Measurements from ENCODE around the gene ACR.

Gene ACR

DNA sequence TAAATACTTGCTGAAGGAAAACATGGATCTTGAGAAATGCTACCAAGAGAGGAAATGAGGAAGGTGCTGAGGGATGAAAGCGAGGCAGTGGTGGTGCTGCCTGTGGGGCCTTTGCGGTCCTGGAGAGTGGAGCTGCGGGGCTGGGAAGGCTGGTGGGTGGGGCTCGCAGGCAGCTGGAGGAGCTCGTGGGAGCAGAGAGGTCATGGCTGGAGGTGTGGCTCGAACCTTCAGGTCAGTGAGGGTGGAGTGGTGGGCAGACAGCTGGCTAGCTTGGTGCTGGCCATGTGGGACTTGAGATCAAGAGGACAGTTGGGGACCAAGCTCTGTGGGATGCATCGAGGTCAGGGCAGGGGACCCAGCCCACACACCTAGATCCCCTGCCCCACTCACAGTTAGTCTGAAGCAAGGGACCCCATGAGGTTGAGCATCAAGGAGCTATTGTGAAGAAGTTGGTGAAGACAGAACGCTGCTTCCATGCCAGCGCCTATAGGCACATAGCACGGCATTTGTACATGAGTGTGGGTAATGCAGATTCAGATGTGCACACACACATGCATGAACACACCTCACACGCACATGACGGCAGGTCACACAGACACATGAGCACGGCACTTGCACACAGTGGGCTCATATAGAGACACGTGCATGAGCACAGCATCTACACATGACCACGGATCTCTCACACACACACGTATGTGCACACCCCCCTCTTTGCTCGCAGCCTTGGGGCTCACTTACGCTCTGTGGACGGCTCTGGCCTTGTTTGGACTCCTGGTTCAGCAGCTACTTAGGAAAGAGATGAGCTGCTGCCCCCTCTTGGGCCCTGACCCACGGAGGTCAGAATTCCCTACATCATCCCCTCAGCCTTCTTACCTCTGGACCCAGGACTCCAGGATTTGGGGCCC lies 34.9 kb upstream of the ACR start:
- in situ Hi-C loops (cut with MboI; ENCODE audit: low sequenced_read_pairs), result no loop called here

- in situ Hi-C loops (cut with MboI; ENCODE audit: low sequenced_read_pairs), result no loop called here
These were observed 34.1 kb upstream of the ACR start for GRCh38 chr22:50703726-50704509.

DNA sequence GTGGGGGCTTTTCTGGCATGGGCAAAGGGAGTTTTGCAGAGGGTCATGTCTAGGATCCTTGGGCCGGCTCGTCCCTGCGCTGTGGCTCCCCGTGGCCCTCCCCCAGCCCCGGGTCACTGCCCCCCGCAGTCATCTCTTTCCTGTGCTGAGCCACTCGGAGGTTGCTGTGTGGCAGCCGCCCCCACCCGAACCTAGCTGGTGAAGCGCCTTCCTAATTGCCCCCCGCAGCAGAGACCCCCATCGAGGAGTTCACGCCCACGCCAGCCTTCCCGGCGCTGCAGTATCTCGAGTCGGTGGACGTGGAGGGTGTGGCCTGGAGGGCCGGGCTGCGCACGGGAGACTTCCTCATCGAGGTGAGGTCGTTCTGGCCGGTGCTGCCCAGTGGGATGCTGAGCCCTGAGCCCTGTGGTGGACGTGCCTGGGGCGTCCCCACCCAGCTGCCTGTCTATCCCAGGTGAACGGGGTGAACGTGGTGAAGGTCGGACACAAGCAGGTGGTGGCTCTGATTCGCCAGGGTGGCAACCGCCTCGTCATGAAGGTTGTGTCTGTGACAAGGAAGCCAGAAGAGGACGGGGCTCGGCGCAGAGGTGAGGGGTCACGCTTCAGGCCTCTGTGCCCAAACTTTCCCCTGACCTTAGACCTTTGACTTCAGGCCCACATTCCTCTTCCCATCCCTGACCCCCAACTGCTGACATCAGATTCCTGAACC lies 33.3 kb upstream of the ACR start:
- in situ Hi-C loops (cut with MboI; ENCODE audit: low sequenced_read_pairs), result no loop called here

- in situ Hi-C loops (cut with MboI; ENCODE audit: low sequenced_read_pairs), result no loop called here
These were observed 32.7 kb upstream of the ACR start for GRCh38 chr22:50705219-50705691.

- in situ Hi-C loops (cut with MboI; ENCODE audit: low sequenced_read_pairs), result no loop called here
These were observed 32.1 kb upstream of the ACR start for GRCh38 chr22:50705851-50706351.

DNA sequence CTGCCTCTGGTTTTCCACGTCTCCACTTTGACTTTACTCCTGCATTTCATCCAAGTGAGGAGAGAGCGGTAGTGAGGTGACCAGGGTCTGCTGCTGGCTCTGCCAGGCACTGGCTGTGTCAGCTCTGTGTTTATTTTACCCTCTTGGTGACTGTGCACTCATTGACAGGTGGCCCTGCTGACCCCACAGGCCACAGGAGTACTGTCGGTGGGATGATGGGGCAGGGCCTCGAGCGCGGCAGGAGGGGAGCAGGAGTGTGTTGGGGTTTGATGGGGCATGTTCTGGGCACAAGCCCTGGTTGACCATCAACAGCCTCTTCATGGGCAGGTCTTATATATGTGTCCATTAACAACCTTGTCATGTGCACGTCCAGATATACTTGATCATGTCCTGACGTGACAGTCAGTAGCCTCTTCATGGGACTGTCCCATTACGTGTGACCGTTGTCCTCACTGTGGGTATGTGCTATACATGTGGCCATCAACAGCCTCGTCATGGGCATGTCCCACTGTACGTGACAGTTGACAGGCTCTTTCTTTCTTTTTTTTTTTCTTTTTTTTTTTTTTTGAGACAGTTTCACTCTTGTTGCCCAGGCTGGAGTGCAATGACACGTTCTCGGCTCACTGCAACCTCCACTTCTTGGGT lies 31.4 kb upstream of the ACR start:
- in situ Hi-C loops (cut with MboI; ENCODE audit: low sequenced_read_pairs), result no loop called here

GRCh38 chr22:50708474-50708873 lies 29.5 kb upstream of the ACR start:
- in situ Hi-C loops (cut with MboI; ENCODE audit: low sequenced_read_pairs), result no loop called here

DNA sequence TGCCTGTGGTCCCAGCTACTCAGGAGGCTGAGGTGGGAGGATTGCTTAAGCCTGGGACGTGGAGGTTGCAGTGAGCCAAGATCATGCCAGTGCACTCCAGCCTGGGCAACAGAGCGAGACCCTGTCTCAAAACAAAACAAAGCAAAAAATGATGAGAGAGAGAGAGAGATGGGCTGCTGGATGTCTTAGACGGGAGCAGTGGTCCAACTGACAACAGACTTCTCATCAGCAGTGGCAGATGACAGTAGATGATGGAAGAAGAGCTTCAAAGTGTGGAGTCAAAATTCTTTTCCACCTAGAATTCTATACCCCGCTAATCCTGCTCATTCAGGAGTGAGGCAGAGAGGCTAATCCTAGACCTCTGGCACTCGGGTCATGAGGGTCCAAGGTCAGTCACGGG lies 29.0 kb upstream of the ACR start:
- in situ Hi-C loops (cut with MboI; ENCODE audit: low sequenced_read_pairs), result no loop called here

DNA sequence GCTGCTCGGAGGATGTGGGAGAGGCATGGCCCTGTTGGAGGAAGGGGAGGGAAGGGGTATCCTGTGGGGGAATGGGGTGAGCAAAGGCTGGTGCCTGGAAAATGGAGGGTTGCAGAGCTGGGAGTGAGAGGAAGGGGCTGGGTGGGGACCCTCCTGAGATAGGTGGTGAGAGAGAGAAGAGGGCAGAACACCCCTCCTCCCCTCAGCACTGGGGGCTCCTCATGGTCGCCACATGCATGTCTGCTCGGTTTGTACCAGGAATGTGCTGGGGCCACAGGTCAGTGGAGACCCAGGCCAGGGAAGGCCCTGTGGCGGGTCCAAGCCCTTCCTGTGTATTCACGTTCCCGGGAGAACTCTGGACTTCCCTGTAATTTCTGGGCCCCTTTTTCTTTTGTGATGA lies 27.8 kb upstream of the ACR start:
- in situ Hi-C loops (cut with MboI; ENCODE audit: low sequenced_read_pairs), result no loop called here

DNA sequence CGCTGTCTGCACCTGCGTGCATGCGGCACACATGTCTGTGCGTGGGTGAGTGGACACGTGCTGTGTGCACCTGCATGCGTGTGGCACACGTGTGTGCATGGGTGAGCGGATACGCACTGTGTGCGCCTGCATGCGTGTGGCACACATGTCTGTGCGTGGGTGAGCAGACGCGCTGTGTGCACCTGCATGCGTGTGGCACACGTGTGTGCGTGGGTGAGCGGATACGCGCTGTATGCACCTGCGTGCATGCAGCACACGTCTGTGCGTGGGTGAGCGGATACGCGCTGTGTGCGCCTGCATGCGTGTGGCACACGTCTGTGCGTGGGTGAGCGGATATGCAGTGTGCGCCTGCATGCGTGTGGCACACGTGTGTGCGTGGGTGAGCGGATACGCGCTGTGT lies 27.1 kb upstream of the ACR start:
- in situ Hi-C loops (cut with MboI; ENCODE audit: low sequenced_read_pairs), result no loop called here

DNA sequence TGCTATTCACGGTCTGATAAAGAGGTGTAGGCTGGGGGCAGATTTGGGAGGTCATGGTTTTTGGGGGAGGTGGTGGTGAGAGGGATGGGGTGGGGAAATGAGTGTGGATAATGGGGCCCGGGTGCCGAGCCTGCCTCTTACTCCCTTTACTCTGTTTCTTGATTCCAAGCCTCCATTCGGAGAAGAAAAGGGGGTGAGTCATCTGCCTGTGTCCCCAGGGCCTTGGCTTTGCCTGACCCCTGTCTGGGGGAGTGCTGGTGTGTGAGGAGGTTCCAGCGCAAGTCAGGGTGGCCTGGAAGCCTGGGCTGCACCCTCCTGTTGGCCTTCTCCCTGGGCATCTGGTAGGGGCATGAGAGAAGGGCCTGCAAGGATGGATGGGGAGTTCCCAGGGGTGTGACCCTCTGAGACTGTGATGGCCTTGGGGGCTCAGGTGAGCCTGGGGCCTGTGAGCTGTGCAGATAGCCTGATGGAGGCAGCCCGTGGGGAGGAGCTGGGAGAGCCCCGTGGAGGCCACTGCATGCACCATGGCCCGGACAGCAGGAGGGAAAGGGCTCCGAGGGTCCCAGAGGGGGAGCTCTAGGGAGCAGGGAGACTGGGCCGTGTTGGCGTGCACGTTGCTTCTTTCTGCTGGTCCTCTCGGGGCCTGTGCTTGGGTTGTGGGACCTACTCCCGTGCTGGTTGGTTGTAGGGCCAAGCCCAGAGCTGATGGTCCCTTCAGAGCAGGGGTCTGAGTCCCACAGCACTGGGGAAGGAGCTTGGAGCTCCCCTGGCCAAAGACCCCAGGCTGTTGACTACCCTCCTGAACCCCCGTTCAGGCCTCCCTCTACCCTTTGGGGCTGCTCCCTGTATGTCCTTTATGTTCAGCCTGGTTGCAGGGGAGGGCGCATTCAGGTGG lies 26.3 kb upstream of the ACR start:
- in situ Hi-C loops (cut with MboI; ENCODE audit: low sequenced_read_pairs), result no loop called here

GRCh38 chr22:50712341-50713007 lies 25.5 kb upstream of the ACR start:
- in situ Hi-C loops (cut with MboI; ENCODE audit: low sequenced_read_pairs), result no loop called here

- in situ Hi-C loops (cut with MboI; ENCODE audit: low sequenced_read_pairs), result no loop called here
These were observed 25.0 kb upstream of the ACR start for GRCh38 chr22:50713008-50713385.

DNA sequence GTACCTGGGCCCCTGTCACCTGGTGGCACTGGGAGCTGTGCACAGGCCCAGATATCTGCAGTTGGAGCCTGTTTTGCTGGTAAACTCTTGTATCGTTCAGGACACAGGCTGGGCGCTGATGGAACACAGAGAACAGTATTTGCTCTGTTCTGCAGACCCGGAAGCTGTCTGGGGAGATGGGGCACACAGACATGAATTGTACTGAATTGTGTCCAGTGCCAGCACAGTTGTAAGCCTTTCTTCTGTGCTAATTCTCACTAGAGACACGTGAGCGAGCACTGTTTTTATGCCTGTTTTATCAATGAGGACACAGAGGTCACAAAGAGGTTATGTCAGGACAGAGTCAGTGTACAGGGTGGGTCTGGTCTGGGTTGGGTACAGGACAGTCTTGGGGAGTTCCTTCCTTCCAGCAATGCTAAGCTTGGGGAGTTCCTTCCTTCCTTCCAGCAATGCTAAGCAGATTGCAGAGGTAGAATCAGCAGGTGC lies 24.4 kb upstream of the ACR start:
- in situ Hi-C loops (cut with MboI; ENCODE audit: low sequenced_read_pairs), result no loop called here

DNA sequence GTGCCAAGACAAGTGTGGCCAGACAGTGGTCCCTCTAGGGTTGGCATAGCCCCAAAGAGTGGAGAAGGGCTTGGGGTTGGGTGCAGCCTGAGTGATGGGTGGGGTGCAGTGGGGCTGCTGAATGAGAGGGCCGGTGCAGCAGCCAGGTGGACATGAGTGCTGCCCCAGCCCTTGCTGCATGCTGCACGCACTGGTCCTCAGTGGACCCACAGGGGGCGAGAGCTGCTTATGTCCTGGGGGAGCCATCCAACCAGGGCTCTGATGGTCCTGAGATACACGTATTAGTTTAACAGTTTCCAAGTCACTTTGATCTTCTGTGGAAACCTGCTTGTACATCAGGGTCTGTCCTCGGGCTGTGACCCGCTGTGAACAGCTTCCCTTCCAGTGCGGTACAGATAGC lies 23.9 kb upstream of the ACR start:
- in situ Hi-C loops (cut with MboI; ENCODE audit: low sequenced_read_pairs), result no loop called here

GRCh38 chr22:50714631-50715179 lies 23.3 kb upstream of the ACR start:
- in situ Hi-C loops (cut with MboI; ENCODE audit: low sequenced_read_pairs), result no loop called here

DNA sequence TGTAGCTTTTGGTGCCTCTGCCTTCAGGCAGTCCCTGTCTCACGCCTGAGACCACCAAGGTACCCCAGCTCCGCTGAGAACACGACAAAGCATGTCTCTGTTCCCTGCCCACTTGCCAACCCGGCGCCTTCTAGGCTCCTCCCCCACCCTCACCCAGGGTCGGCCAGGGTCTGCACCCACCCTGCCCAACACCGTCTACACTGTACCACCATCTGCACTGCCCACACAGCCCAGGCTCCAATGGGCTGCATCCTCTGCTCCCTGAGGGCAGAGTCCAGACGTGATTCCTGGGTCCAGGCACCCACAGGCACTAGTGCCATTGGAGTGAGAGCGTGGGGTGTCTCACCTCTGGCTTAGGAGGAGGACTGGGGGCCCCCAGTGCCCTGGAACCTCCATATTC lies 22.8 kb upstream of the ACR start:
- in situ Hi-C loops (cut with MboI; ENCODE audit: low sequenced_read_pairs), result no loop called here

DNA sequence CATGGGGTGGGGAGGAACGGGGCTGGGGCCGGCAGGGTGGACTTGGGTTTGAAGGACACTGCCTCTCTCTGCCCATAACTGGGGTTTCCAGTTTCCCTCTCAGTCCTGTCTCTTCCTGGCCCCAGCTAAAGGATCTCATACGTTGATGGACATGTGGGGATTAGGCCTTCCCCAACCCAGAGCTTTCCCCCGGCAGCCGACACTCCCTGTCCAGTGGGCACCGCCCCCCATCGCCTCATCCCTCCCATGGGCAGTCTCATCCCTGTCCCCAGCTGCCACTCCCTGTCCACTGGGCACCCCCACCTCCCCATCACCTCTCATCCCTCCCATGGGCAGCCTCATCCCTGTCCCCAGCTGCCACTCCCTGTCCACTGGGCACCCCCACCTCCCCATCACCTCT lies 22.2 kb upstream of the ACR start:
- in situ Hi-C loops (cut with MboI; ENCODE audit: low sequenced_read_pairs), result no loop called here

All from HL-60/S4 (cell line).